Measurements from ENCODE around the gene ARRDC4. TPM values are rescaled to one million over a fixed set of nuclear protein-coding genes. Genes with fewer than 3 reads are reported as not detected.

ARRDC4 gene
- total RNA-seq, 1 experiment from 2014 or later, result 8.7 TPM

DNA sequence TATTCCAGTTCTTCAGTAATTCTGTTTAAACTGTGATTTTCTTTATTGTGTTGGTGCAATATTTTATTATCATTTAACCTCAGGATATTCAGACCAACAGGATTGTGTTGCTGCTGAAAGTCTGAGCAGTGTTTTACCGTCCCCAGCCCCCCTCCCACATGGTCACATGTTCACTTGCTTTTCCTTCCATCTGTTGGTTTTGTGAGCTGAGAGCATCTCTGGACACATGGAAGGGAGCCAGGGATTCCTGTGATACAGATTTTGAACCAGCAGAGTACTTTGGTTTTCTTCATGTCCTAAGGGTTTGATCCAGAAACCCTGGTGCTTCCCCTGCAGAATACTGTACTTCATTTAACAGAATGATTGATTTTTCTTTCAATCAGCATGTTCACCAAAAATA lies 11.9 kb downstream of the ARRDC4 start:
- H3K4me3 Mint-ChIP-seq, result no peak overlapping the region
- H3K27me3 ChIP-seq (ENCODE audit: insufficient read depth, low read length), result no peaks in the 10 kb centered on the region

More for the DNA sequence above, 11.9 kb downstream of the ARRDC4 start:
- H2BK120ac ChIP-seq (ENCODE audit: low read depth, low read length, poor library complexity, severe bottlenecking), result no peak overlapping the region
- no peak overlapping the region for H3K23ac ChIP-seq (ENCODE audit: insufficient read length, low read depth, low read length)
- no peaks in the 10 kb centered on the region for H3K23me2 ChIP-seq (ENCODE audit: insufficient read length, low read depth, low read length, poor library complexity, severe bottlenecking)
- peaks cover 3 to 27% (median 15%) of the 10 kb centered on the region in 3 experiments; a peak in 5 of 7 replicates for H3K36me3 Mint-ChIP-seq (ENCODE audit: insufficient read depth in 1 of 3, low read depth in 3 of 3)
- H3K9me3 Mint-ChIP-seq, result no peaks in the 10 kb centered on the region
- no peaks in the 10 kb centered on the region for H3K79me2 ChIP-seq (ENCODE audit: insufficient read depth, low read length)
- H3K27ac Mint-ChIP-seq, result no peak overlapping the region
- H3K9ac ChIP-seq (ENCODE audit: extremely low read depth, insufficient read length, low read length), result no peak overlapping the region
- H4K91ac ChIP-seq (ENCODE audit: insufficient read length, low read depth, low read length), result no peak overlapping the region
- DNase-seq, result no peak
- no peaks in the 10 kb centered on the region for H3K9me3 ChIP-seq (ENCODE audit: control insufficient read depth, low read depth, low read length)
- no peak overlapping the region for H3K14ac ChIP-seq (ENCODE audit: insufficient read depth, low read length)
- H2BK5ac ChIP-seq (ENCODE audit: insufficient read length, low read length), result no peak overlapping the region
- H3K27me3 Mint-ChIP-seq (ENCODE audit: low read depth), result no peaks in the 10 kb centered on the region
- H3K4me1 ChIP-seq (ENCODE audit: insufficient read depth, low read length), result no peaks in the 10 kb centered on the region
- H3T11ph ChIP-seq (ENCODE audit: low read length), result no peak overlapping the region
- H4K20me1 ChIP-seq (ENCODE audit: control insufficient read depth, insufficient read depth, insufficient read length), result no peaks in the 10 kb centered on the region
- H3K79me1 ChIP-seq (ENCODE audit: insufficient read depth, low read depth, low read length, poor library complexity, severe bottlenecking), result no peaks in the 10 kb centered on the region
- H4K8ac ChIP-seq (replicated peaks; ENCODE audit: insufficient read length, low read depth, low read length), result no peak overlapping the region
- no peak overlapping the region for H2BK12ac ChIP-seq (ENCODE audit: insufficient read length, low read depth, low read length)
- no CpG with 5 or more reads among the region's 1 CpG for WGBS (ENCODE audit: extremely low coverage, insufficient read length, low lambda C conversion rate)
- no peak overlapping the region for H3K4ac ChIP-seq (ENCODE audit: low read depth, low read length)
- no peak overlapping the region for H3K18ac ChIP-seq (ENCODE audit: insufficient read length, low read depth, low read length)
- no peak overlapping the region for H2BK15ac ChIP-seq (ENCODE audit: low read depth, low read length)
- H3K56ac ChIP-seq (ENCODE audit: insufficient read length, low read depth, low read length), result no peak overlapping the region
- no peak overlapping the region for H3K4me2 ChIP-seq (ENCODE audit: insufficient read depth, insufficient read length, low read length)
- H3K27ac ChIP-seq (ENCODE audit: insufficient read length, low read depth, low read length), result no peak overlapping the region
- TF ChIP-seq, protein P1, sequence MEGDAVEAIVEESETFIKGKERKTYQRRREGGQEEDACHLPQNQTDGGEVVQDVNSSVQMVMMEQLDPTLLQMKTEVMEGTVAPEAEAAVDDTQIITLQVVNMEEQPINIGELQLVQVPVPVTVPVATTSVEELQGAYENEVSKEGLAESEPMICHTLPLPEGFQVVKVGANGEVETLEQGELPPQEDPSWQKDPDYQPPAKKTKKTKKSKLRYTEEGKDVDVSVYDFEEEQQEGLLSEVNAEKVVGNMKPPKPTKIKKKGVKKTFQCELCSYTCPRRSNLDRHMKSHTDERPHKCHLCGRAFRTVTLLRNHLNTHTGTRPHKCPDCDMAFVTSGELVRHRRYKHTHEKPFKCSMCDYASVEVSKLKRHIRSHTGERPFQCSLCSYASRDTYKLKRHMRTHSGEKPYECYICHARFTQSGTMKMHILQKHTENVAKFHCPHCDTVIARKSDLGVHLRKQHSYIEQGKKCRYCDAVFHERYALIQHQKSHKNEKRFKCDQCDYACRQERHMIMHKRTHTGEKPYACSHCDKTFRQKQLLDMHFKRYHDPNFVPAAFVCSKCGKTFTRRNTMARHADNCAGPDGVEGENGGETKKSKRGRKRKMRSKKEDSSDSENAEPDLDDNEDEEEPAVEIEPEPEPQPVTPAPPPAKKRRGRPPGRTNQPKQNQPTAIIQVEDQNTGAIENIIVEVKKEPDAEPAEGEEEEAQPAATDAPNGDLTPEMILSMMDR (conservative IDR thresholded peaks at IDR 0.05), result no peak
- no peak overlapping the region for H4K5ac ChIP-seq (ENCODE audit: insufficient read length, low read depth, low read length)
- H2BK20ac ChIP-seq (ENCODE audit: low read depth, low read length, poor library complexity, severe bottlenecking), result no peak overlapping the region
- no peak overlapping the region for H2AFZ ChIP-seq (ENCODE audit: low read length)
- no peaks in the 10 kb centered on the region for H3K4me1 Mint-ChIP-seq
- H2AK5ac ChIP-seq (ENCODE audit: insufficient read length, low read length), result no peak overlapping the region
